ENCODE results near the gene SRA1. TPM values are rescaled to one million over a fixed set of nuclear protein-coding genes. Genes with fewer than 3 reads are reported as not detected.

Gene SRA1
- total and polyA plus RNA-seq, 2 of the 13 experiments (the other 11 are each of a cell fraction or from before 2014, with no cell fraction given), result 14.2 to 32.8 TPM

DNA sequence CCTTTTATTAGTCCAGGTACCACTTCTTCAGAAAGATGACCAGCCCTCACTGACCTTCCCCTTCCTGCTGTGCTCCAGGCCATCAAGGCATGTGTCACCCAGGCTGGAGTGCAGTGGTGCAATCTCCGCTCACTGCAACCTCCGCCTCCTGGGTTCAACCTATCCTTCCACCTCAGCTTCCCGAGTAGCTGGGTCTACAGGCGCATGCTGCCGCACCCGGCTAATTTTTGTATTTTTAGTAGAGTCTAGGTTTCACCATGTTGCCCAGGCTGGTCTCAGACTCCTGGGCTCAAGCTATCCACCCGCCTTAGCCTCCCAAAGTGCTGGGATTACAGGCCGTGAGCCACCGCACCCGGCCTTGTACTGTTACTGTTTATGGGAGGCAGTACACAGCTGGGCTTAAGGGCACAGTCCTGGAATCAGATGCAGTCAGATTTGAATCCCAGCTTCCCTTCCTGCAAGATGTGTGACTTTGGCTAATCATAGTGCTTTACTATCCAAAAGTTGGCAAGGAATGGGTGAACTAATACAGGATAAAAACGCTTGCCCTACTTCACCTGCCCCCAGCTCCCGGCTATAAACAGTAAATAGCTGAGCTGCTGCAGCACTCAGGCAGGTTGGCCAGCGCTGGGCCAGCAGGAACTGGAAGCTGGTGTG, 10.3 kb downstream of the SRA1 start (continued):
- TF ChIP-seq, protein P1, sequence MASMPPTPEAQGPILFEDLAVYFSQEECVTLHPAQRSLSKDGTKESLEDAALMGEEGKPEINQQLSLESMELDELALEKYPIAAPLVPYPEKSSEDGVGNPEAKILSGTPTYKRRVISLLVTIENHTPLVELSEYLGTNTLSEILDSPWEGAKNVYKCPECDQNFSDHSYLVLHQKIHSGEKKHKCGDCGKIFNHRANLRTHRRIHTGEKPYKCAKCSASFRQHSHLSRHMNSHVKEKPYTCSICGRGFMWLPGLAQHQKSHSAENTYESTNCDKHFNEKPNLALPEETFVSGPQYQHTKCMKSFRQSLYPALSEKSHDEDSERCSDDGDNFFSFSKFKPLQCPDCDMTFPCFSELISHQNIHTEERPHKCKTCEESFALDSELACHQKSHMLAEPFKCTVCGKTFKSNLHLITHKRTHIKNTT (CRISPR knock-in tag; IDR thresholded peaks at IDR 0.05), result no peak
- TF ChIP-seq ZNF205 (CRISPR knock-in tag; IDR thresholded peaks at IDR 0.05), result no peak
- TF ChIP-seq GFI1 (CRISPR knock-in tag; IDR thresholded peaks at IDR 0.05; ENCODE audit: borderline replicate concordance), result no peak; the same call in 1 of the 2 replicates
- no peak for TF ChIP-seq NR2F1 (CRISPR knock-in tag; IDR thresholded peaks at IDR 0.05)
- TF ChIP-seq MTF2 (CRISPR knock-in tag; IDR thresholded peaks at IDR 0.05; ENCODE audit: borderline replicate concordance), result no peak; the same call in 1 of the 2 replicates
- TF ChIP-seq, protein P2, sequence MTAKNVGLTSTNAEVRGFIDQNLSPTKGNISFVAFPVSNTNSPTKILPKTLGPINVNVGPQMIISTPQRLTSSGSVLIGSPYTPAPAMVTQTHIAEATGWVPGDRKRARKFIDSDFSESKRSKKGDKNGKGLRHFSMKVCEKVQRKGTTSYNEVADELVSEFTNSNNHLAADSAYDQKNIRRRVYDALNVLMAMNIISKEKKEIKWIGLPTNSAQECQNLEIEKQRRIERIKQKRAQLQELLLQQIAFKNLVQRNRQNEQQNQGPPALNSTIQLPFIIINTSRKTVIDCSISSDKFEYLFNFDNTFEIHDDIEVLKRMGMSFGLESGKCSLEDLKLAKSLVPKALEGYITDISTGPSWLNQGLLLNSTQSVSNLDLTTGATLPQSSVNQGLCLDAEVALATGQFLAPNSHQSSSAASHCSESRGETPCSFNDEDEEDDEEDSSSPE (CRISPR knock-in tag; IDR thresholded peaks at IDR 0.05), result no peak
- TF ChIP-seq TEAD3 (CRISPR knock-in tag; optimal IDR thresholded peaks at IDR 0.05; ENCODE audit: borderline replicate concordance), result peak; percentile 76
- TF ChIP-seq, protein P3, sequence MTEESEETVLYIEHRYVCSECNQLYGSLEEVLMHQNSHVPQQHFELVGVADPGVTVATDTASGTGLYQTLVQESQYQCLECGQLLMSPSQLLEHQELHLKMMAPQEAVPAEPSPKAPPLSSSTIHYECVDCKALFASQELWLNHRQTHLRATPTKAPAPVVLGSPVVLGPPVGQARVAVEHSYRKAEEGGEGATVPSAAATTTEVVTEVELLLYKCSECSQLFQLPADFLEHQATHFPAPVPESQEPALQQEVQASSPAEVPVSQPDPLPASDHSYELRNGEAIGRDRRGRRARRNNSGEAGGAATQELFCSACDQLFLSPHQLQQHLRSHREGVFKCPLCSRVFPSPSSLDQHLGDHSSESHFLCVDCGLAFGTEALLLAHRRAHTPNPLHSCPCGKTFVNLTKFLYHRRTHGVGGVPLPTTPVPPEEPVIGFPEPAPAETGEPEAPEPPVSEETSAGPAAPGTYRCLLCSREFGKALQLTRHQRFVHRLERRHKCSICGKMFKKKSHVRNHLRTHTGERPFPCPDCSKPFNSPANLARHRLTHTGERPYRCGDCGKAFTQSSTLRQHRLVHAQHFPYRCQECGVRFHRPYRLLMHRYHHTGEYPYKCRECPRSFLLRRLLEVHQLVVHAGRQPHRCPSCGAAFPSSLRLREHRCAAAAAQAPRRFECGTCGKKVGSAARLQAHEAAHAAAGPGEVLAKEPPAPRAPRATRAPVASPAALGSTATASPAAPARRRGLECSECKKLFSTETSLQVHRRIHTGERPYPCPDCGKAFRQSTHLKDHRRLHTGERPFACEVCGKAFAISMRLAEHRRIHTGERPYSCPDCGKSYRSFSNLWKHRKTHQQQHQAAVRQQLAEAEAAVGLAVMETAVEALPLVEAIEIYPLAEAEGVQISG (CRISPR knock-in tag; IDR thresholded peaks at IDR 0.05), result no peak; the same call in 1 of the 2 replicates
- TF ChIP-seq NFATC3 (CRISPR knock-in tag; IDR thresholded peaks at IDR 0.05), result no peak
- no peak for TF ChIP-seq LCORL (IDR thresholded peaks at IDR 0.05)
- TF ChIP-seq LCORL (CRISPR knock-in tag; IDR thresholded peaks at IDR 0.05), result no peak; the same call in 1 of the 2 replicates
- no peak for TF ChIP-seq ZSCAN20 (CRISPR knock-in tag; IDR thresholded peaks at IDR 0.05; ENCODE audit: borderline replicate concordance)
- TF ChIP-seq TP53 (CRISPR knock-in tag; conservative IDR thresholded peaks at IDR 0.05), result no peak
- no peak for TF ChIP-seq ZNF451 (CRISPR knock-in tag; IDR thresholded peaks at IDR 0.05)
- TF ChIP-seq FOXC1 (CRISPR knock-in tag; IDR thresholded peaks at IDR 0.05; ENCODE audit: borderline replicate concordance), result 0 out of 2 replicates have a peak, but pooled peaks have one; percentile 42
- TF ChIP-seq, protein P4, sequence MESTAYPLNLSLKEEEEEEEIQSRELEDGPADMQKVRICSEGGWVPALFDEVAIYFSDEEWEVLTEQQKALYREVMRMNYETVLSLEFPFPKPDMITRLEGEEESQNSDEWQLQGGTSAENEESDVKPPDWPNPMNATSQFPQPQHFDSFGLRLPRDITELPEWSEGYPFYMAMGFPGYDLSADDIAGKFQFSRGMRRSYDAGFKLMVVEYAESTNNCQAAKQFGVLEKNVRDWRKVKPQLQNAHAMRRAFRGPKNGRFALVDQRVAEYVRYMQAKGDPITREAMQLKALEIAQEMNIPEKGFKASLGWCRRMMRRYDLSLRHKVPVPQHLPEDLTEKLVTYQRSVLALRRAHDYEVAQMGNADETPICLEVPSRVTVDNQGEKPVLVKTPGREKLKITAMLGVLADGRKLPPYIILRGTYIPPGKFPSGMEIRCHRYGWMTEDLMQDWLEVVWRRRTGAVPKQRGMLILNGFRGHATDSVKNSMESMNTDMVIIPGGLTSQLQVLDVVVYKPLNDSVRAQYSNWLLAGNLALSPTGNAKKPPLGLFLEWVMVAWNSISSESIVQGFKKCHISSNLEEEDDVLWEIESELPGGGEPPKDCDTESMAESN (CRISPR knock-in tag; conservative IDR thresholded peaks at IDR 0.05), result no peak
- TF ChIP-seq, protein P5, sequence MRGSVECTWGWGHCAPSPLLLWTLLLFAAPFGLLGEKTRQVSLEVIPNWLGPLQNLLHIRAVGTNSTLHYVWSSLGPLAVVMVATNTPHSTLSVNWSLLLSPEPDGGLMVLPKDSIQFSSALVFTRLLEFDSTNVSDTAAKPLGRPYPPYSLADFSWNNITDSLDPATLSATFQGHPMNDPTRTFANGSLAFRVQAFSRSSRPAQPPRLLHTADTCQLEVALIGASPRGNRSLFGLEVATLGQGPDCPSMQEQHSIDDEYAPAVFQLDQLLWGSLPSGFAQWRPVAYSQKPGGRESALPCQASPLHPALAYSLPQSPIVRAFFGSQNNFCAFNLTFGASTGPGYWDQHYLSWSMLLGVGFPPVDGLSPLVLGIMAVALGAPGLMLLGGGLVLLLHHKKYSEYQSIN (CRISPR knock-in tag; IDR thresholded peaks at IDR 0.05; ENCODE audit: borderline replicate concordance), result no peak
- TF ChIP-seq, protein P6, sequence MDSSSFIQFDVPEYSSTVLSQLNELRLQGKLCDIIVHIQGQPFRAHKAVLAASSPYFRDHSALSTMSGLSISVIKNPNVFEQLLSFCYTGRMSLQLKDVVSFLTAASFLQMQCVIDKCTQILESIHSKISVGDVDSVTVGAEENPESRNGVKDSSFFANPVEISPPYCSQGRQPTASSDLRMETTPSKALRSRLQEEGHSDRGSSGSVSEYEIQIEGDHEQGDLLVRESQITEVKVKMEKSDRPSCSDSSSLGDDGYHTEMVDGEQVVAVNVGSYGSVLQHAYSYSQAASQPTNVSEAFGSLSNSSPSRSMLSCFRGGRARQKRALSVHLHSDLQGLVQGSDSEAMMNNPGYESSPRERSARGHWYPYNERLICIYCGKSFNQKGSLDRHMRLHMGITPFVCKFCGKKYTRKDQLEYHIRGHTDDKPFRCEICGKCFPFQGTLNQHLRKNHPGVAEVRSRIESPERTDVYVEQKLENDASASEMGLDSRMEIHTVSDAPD (CRISPR knock-in tag; IDR thresholded peaks at IDR 0.05), result no peak
- TF ChIP-seq RAD21 (CRISPR knock-in tag; IDR thresholded peaks at IDR 0.05), result no peak
- TF ChIP-seq GPN1 (CRISPR knock-in tag; IDR thresholded peaks at IDR 0.05; ENCODE audit: borderline replicate concordance), result no peak

Data from HepG2 (cell line).